Activated CD8-positive, alpha-beta memory T cell treated with anti-CD3 and anti-CD28 coated beads, Interleukin-2, amount 50 U/mL, for 48 hours (primary cell): ENCODE results near the gene POLR3A.

Experiments used
- DNase-seq: peaks from one replicate; pipeline ENCODE4 v3.0.0-alpha.2; 2020

The POLR3A gene

DNA sequence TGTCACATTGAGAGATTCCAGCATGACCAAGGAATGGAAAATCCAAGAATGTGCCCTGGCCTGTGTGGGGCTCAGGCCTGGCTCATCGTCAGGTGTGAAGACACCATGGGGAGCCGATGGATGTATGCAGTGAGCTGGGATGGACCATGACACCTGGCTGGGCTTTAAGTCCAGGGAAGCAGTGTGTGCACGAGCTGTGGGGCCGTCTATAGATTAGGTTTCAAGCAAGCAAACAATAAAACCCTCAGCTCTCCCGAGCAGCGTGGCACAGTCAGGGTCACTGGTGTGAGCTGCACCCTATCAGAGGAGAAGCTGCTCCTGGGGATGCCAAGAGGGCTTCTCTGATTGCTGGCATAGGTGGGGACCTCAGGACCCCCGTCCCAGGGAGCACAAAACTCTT lies 52.3 kb downstream of the POLR3A start:
- no peak for DNase-seq

DNA sequence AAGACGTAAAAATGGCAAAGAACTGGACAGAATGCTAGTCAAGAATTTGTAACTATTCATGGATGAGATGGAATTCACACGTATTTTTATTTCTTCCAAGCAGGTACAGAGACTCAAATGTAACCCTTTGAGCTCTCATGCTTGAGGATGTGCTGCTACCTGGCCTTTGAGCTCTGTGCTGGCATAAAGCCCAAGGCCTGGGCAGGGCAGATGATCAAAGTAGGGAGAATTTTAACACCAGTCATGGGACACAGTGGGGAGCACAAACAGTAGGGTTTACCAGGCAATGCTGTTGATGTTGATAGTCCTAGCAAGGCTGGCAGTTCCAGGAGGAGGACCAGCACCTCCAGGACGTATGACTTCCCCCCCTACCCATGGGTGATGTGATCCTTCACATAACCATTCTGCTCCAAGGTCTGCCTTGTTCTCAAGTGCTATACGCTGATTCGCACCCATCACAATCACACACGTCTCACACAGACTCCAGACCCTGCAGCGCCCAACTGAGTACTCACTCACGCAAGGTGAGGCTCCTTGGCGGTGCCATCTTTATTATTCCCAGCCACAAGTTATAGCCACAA lies 54.1 kb downstream of the POLR3A start:
- DNase-seq, result no peak

DNA sequence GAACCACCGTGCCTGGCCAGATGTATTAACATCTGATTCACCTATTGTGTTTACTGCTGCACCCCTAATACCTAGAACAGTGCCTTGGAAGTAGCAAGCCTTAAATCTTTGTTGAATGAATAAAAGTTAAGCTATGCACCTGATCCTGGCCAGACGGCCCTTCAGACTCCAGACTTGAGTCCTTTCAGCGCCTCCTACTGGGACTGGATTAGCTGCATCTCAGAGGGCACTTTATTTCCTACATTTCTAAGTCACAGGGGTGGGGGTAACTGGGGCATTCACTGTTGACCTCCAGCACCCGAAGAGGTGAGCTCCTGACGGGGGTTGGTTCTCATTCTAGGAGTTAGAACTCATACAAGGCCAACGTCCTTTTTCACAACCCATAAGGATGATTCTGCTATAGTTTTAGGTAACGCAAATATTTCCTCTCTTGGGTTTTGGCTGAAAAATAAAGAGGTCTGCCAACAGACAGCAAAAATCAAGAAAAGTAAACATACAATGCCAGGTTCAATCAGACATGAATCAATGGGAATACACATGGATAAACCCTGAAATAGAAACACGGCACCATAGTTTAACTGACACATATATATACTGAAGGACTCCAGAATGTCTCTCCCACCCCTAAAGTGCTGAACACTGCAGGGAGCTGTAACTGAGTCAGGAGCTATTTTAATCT lies 54.8 kb downstream of the POLR3A start:
- DNase-seq, result no peak

DNA sequence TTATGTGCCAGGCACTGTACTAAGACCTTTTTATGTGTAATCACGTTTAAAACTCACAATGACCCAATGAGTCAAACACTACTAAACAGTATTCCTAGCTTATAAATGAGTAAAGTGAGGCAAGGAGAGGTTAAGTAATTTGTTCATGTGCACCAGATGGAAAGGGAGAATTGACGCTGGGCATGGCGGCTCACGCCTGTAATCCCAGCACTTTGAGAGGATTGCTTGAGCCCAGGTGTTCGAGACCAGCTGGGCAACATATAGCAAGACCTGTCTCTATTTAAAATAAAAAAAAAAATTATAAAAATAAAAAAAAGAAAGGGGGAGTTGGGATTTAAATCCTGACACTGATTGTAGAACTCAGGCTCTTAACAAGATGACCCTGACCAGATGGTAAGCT lies 56.0 kb downstream of the POLR3A start:
- no peak for DNase-seq

DNA sequence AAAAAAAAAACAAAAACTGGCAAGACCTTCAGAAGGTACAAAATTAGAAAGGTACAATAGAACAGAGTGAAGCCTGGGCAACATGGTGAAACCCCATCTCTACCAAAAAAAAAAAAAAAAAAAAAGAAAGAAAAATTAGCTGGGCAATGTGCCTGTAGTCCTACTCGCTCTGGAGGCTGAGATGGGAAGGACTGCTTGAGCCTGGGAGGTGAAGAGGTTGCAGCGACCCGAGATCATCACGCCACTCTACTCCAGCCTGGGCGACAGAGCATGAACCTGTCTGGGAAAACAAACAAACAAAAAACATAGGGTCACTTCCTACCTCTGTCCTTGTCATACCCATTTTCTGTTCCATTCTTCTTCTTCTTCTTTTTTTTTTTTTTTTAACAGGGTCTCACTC lies 57.2 kb downstream of the POLR3A start:
- DNase-seq, result no peak

DNA sequence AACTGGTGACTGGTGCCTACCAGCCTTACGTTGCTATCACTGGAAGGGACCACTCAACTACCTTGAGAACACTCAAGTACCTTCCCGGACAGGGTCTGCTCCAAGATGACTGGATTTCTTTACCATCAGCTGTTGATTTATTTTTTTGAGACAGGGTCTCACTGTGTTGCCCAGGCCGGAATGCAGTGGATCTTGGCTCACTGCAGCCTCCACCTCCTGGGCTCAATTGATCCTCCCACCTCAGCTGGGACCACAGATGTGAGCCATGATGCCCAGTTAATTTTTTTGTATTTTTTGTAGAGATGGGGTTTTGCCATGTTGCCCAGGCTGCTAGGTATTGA lies 57.5 kb downstream of the POLR3A start:
- DNase-seq, result no peak

DNA sequence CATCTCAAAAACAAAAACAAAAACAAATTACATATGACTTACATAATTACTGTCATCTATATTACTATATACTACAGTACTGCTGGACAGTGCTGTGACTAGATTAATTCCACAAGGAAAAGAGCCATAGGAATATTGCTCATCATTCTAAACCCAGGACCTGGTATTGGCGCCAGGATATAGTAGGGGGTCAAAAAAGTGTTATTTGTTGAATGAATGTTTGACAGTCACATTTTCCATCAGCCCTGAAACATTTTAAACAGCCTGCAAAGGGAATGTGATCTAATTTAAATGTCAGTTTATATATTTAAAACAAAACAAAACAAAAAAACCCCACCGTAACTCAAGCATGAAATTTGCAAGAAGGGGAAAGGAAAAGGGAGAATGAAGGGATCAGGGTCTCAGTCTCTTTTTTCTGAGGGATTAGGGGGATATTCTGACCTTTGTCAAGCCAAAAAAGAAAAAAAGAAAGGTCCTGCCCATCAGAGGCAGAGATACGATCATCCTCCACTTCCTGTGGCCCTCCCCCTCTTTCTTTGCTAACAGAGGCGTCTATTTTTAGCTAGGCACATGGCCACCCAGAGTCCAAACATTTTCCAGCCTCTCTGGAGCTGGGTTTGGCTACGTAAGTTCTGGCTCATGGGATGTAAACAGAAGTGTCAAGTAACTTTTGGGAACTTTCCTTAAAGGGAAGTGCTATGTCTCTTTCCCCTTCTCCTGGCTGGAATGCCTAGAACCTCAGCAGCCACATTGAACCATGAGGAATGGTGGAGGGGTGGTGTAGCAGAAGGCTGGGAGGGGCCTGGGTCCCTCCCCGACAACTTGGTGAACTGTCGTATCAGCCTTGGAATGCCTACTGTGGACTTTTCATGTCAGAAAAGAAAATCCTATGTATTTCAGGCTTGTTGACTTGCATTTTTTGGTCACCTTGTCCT lies 58.2 kb downstream of the POLR3A start:
- DNase-seq, result no peak

DNA sequence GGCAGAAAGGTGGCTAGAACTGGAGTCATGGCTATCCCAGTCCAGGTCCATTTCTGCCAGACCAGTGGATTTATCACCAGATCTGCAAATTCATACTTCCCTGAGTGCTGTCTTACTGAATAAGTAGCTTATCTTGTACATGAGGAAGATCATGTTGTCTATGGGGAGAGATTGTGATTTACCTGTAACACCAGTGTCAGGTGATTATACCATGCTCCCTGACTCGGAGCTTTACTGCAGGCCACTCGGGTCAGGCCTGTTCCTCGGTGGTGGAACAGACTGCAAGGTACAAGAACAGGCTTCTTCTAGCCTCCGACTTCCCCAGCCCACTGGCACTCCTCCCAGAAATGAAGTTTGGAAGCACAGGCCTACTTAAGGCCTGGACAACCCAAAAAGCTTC lies 60.2 kb downstream of the POLR3A start:
- no peak for DNase-seq

DNA sequence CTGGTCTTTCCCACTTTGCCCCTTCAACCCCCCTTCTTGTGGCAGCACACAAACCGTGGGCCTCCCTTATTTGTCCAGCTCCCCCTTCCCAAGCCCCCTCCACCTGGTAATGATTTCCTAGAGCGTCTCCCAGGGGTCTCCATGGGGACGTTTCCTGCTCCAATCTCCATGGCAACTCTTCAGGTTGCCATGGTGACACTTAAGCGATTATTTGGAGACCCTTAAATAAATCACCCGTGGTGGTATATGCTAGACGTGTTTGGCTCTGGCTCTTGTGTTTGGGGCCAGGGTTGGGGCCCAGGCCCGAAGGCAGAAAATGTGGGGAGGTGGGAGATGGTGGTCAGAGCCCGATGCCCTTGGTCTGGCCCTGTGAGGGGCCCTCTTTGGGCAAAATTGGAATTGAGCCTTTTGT lies 61.7 kb downstream of the POLR3A start:
- DNase-seq, result no peak

DNA sequence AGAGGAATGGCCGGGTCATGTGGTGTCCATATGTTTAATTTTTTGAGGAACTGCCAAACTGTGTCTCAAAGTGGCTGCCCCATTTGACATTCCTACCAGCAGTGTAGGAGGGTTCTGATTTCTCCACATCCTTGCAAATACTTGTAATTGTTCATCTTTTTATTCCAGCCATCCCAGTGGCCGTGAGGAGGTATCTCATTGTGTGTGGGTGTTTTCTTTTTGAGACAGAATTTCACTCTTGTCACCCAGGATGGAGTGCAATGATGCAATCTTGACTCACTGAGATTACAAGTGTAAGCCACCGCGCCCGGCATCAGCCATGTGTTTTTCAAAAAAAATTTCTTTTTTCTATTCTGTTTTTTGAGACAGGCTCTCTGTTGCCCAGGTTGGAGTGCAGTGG lies 64.0 kb downstream of the POLR3A start:
- no peak for DNase-seq

DNA sequence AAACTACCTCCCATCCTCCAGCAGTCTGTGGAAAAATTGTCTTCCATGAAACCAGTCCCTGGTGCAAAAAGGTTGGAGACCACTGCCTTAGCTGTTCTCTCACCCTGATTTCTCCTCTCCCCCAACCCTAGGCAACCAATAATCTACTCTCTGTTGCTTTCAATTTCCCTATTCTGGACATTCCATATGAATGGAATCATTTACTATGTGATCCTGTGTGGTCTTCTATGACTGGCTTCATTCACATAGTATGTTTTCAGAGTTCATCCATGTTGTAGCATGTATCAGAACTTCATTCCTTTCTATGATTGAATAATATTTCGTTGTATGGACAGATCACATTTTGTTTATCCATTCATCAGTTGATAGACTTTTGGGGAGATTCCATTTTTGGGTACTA lies 64.5 kb downstream of the POLR3A start:
- DNase-seq, result no peak

DNA sequence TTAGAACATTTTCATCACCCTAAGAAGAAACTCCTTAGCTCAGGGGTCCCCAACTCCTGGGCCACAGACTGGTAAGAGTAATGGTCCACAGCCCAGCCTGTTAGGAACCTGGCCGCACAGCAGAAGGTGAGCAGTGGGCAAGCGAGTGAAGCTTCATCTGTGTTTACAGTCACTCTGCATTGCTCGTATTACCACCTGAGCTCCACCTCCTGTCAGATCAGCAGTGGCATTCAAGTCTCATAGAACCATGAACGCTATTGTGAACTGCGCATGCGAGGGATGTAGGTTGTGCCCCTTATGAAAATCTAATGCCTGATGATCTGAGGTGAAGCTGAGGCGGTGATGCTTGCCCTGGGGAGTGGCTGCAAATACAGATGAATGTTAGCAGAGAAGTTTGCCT lies 65.4 kb downstream of the POLR3A start:
- DNase-seq, result no peak

DNA sequence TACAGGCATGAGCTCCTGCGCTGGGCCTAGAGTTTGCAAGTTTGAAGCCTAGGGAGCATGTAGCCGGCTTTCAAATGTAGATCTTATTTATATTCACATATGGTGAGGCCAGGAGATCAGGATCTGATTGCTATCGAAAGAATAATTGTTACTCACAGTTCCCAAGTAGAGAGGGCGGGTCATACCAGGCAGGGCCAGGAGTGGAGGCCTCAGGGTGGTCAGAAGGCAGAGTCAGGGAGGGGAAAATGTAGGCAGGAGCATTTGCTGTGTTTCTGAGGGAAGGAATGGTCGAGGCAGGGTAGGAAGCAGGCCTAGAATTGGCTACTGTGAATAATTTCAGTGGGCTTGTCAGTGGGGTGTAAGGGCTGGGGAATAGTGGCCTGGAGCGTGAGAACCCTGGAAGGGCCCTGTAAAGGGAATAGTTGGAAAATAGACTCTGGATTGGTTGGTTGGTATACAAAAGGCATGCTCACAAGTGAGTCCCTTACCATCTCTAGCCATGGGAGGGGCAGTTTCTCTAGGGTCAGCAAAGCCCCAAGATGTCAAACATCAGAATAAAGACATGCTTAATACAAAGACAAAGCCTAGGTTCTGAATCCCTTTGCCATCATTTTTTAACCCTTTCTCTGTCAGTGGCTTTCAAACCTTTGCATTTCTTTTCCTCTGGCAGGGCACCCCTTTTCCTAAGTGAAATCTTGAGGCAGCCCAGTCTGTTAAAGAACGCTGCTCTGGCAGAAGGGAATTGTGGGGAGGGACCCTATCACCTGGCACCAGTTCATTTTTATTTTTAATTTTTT lies 66.8 kb downstream of the POLR3A start:
- DNase-seq, result no peak

DNA sequence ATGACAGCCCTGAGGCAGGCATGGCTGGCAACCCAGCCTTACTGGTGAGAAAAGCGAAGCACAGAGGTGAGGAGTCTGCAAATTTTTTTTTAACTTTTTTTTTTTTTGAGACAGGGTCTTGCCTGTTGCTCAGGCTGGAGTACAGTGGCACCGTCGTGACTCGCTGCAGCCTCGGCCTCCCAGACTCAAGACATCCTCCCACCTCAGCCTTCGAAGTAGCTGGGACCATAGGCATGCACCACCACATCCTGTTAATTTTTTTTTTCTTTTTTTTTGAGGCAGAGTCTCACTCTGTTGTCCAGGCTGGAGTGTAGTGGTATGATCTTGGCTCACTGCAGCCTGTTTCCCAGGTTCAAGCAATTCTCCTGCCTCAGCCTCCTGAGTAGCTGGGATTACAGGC lies 67.6 kb downstream of the POLR3A start:
- DNase-seq, result no peak

DNA sequence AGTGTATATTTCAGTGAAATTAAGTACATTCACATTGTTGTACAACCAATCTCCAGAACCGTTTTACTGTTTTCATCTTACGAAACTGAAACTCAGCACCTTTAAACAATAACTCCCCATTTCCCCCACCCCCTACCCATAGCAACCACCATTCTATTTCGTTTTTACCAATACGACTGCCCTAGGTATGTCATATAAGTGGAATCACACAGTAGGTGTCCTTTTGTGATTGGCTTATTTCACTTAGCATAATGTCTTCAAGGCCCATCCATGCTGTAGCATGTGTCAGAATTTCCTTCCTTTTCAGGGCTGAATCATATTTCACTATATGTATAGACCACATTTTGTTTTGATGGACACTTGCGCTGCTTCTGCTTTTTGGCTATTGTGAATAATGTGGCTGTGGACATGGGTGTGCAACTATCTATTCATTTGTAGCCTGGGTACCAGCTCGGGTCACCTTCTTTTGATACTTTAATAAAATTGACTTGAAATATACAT lies 68.4 kb downstream of the POLR3A start:
- DNase-seq, result no peak

DNA sequence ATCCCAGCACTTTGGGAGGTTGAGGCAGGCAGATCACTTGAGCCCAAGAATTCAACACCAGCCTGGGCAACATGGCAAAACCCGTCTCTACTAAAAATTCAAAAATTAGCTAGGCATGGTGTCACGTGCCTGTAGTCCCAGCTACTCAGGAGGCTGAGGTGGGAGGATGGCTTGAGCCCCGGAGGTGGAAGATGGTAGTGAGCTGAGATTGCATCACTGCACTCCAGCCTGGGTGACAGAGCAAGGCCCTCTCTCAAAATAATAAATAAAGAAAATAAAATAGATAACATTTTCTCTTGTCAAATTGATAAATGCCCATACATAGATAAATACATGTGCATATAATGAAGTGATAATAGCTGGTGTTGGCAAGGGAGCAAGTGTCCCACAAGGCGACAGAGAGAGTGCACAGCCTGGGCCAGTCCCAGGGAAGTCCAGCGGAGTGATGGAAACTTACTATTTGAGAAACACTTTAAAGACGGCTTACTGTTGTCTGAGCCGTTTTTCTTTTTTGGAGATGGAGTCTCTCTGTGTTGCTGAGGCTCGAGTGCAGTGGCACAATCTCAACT lies 69.3 kb downstream of the POLR3A start:
- no peak for DNase-seq

DNA sequence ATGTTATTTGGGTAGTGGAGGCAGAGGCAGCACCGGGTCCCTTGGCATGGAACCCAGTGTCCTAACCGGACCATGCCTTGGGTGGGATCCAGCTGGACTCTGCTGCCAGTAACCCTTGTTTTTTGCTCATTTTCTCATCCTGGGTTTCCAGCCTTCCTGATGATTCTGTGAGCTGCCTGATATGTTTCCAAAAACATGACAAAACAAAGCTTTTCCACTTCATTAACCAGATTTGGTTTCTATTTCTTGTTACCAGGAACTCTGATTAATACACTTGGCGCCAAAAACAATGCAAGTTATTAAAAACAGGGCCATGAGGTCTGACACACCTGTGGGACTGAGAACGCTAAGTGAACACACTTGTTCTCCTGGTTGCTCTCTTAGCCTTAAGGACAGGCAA lies 69.9 kb downstream of the POLR3A start:
- no peak for DNase-seq

DNA sequence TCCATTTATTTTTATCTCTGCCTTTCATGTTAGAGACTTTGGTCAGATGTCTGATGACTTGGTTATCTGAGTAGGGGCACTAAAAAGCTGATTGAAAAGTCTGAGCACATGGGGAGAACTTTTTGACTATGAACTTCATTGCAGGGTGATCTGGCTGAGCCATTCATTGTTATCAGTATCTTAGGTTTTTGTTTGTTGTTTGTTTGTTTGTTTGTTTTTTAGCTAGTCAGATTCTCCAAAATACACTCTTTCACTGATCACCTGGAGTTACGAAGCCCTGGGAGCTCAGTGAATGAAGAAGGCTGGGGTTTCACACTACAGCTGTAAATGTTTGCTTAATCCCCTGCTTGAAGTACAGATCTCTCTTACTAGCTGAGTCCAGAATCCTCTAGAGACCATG lies 74.2 kb downstream of the POLR3A start:
- no peak for DNase-seq

DNA sequence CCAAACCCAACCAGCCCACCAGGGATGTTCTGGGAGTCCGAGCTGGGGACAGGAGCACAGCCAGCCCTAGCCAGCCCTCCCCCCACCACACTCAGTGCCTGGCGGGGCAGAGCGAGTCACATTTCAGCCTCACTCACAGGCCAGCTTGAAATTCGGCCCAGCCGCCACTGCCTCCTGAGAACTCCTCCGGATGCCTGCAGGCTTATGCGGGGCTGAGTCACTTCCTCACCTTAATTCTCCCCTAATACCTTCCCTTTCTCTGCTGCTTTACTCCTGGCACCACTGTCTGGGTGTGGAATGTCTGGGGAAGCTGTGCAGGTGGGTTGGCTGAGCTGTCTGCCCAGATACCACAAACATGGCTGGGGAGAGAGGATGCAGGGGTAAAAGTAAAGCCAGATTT lies 80.1 kb downstream of the POLR3A start:
- DNase-seq, result no peak

DNA sequence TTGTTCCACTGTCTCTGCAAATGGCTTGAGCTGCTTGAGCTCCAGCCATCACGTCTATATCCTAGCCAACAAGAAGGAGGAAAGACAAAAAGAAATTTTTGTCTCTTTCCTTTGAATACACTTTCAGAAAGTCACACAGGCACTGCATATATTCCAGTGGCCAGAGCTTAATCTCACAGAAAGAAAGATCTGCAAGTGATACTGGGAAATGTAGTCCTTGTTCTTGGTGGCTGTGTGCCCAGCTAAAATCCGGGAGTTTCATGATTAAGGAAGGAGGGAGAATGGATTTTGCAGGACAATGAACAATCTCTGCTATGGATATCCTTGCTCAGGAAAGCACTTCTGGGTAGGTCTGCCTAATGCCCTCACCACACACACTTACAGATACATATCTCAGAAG lies 83.2 kb downstream of the POLR3A start:
- DNase-seq, result no peak

DNA sequence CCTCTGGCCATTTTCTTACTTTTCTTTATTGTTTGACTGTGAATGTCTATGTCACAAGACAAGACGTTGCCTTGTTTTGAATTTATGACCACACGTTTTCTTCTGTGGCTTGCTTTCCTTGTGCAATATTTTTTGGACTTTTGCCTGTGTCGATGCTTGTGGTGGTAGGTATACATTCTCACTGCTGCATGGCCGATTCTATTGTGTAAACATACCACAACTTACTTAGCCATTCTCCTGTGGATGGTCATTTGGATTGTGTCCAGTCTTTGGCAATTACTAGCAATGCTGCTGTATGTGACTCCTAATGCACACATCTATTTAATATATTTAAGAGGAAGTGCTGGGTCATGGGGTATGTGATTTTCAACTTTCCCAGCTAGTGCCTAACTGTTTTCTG lies 84.8 kb downstream of the POLR3A start:
- DNase-seq, result no peak

DNA sequence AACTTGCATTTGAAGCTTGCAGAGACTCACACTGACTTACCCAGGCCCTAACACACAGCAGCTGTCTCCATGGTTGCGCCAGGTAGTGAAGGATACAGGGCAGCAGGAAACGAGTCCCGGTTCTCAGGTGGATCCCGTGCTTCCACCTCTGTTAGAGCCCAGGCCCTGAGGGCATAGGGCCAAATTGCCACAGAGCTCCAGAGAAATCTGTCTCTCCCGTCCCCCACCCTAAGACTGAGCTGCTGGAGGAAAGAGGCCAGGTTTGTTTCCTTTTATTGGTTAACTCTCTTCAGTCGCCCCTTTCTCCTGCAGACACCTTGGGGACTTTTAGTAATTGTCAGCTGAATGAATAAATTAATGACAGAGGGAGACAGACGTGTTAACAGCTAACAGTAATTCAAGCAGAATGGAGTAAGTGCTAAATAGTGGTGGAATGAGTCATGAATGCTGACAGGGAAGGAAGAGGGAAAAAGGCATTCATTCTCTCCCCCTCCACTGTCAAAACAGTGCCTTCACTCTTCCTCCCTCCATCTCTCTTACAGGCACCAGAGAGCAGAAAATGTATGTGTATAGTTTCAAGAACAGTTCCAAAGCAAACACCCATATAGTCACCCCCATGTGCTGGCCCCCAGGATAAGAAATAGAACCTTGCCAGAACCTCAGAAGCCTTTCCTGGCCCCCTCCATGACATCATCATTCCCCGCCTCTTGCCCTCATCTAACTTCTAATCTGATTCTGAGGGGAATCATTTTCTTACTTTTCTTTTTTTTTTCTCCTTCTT lies 86.0 kb downstream of the POLR3A start:
- no peak for DNase-seq
